ENCODE measurements around the gene CAMKV.

- TF ChIP-seq CTCF (IDR thresholded peaks at IDR 0.05; ENCODE audit: control extremely low read depth in 1 of 3, insufficient read depth in 1 of 3, low read depth in 1 of 3, low read length in 3 of 3) (no peak), POLR2AphosphoS5 (IDR thresholded peaks at IDR 0.05; ENCODE audit: low read depth, low read length) (no peak), EGR1 (IDR thresholded peaks at IDR 0.05; ENCODE audit: borderline replicate concordance, low read depth, low read length) (no peak), ATF3 (IDR thresholded peaks at IDR 0.05; ENCODE audit: insufficient read depth, low read depth, low read length) (no peak), SIX5 (IDR thresholded peaks at IDR 0.05; ENCODE audit: low read depth, low read length) (no peak), RXRA (IDR thresholded peaks at IDR 0.05; ENCODE audit: insufficient read depth, low read depth, low read length) (no peak), YY1 (IDR thresholded peaks at IDR 0.05; ENCODE audit: low read depth, low read length) (no peak), NRF1 (IDR thresholded peaks at IDR 0.05; ENCODE audit: low read depth, low read length) (no peak), EZH2 (IDR thresholded peaks at IDR 0.05; ENCODE audit: low read depth, low read length, severe bottlenecking) (no peak)
These were observed 24.0 kb downstream of the CAMKV start for GRCh38 chr3:49845694-49846093.
